HG03354 (cell line): ENCODE results near the gene DCANP1.

Experiments used
- ATAC-seq: cut with Tn5 transposase; IDR thresholded peaks from one replicate; pipeline ENCODE4 v1.9.1; 2021; ENCODE audit warnings: mild to moderate bottlenecking; ENCODE audit not compliant: unreplicated experiment, poor library complexity, severe bottlenecking

Gene DCANP1

DNA sequence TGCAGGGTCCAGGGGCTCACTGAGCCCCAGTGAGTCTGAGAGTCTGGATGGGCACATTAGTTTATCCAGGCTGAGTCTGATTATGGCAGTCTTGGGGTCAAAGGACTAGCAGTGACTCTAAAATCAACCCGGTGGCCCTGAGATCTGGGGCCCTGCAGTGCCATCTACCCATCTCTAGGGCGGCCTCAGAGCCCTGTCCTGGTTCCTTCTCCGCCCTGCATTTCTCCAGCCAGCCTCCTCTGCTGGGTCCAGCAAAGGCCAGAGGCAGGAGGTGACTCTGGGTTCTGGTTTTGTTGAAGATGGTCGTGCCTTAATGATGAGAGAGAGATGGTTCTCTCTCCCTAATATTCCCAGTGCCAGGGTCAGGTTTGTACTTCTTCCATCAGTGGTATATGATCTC is 15.0 kb downstream of the DCANP1 start:
- no peak for ATAC-seq

DNA sequence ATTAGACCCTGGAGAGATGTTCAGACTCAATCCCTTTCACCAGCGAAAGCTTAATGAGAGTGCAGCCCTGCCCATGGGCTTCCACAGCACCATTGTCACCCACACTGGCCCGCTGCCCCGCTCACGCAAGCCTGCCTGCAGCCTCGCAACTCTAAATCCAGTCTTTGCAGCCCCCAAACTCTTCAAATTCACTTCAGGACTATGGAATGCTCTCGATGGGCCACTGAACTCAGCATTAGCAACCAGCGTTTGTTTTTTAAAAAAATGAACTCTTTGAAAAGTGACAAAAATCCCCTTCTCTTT is 17.1 kb downstream of the DCANP1 start:
- no peak for ATAC-seq

DNA sequence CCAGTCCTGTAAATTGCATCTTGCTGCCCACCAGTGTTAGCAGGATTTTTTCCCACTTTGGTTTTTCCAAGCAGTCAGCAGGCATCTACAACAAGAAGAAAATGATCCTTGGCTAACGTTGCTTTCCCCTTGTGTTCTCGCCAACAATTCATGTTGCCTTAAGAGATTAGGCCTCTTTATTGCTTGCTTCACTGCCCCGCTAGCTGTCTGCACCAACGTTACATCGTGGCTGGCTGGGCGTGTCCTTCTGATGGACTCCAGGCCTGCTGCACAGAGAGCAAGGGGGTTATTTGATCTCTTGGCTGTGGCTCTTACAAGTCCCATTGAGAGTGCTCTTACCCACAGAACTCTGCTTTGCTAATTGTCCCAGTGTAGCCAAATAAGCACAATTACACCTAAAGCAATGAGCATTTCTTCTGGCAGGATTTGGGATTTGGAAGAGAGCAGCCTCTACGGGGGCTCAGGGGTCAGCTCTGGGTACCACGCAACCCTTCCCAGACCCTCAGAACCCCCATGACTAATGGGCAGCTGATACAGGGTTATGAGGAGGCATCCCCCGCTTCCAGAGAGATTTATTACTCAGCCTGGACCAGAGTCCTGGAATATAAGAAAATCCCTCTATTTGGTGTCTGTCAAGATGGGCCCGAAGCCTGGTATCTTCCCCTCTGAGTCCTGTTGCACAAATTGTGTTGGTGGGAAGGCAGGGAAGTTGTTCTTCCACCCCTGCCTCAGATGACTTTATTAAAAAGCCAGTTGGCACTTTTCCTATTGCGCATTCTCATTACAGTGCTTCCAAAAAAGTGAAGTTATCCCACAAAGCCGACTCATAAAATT is 17.6 kb downstream of the DCANP1 start:
- ATAC-seq: no peak

DNA sequence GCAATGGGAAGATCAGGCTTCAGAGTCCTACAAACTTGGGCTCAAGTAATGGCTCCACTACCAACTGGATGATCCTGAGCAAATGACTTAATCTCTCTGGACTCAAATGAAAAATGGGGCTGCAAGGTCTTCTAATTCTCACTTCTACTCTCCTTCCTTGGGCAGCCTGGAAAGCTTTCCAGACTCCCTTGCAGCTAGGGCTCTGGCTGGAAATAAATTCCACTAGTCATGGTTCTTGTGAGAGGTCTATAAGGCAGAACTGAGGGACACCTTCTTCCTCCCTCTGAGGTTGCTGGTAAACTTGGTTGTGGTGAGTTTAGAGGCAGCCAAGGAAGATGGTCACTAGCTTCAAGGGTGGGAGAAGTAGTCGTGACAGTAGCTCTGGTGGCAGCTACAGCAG is 18.6 kb downstream of the DCANP1 start:
- ATAC-seq: no peak

DNA sequence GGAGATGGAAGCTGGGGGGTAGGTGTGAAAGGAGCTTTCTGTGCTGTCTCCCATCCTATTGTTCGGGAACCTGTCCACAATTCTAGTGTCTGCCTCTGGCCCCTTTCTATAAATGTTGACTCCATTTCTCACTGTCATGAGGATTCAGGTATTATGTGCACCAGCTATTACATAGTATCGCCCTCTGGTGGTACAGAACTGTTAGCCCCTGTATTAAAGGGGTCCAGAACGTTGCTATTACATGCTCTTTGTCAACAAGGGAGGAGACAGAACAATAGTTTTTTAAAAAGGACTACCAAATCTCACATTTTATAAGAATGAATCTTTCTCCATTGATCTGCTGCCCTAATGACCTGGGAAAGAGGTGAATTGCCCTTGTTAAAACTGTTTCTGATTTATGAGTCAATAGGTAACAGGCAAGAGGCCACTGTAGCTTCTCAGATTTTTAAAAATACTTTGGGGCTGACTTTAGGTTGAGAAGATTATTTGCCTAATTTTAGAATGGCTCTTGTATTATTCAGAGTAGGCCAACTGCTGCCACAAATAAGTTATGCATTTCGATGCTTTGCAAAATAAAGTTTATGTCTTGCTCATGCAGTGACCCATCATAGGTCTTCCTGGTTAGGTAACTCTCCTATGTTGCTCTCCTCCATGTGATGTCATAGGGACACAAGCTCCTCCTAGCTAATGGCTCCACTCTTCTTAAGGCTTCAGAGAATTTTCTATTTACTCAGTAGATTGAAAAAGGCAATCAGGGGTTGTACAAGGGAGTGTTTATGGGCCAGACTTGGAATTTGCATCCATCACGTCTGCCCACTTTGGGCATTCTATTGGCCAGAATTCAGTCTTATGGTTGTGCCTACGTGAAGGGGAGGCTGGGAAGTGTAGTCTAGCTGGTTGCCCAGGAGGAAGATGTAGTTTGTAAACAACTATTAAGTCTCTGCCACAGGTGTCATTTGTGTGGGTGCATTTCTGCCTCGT is 20.8 kb downstream of the DCANP1 start:
- ATAC-seq: peak; percentile 92

DNA sequence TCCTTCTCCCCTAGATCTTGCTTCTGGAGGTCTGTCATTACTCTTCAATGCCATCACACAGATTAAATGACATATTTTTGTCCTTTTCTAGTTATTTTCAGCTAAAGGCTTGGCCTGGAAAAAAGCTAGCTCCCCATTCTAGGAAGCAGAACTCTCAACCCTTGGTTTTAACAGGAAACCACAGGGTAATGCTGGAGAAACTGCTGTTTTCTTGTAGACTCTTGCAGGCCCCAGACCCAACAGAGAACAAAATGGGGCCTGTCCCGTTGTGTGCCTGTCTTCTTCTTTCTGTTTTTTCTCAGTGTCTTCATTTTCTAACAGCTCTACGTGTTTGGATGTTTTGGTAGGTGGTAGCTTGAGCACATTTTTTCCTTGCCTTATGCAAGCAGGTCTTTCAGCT is 21.5 kb downstream of the DCANP1 start:
- ATAC-seq: no peak

DNA sequence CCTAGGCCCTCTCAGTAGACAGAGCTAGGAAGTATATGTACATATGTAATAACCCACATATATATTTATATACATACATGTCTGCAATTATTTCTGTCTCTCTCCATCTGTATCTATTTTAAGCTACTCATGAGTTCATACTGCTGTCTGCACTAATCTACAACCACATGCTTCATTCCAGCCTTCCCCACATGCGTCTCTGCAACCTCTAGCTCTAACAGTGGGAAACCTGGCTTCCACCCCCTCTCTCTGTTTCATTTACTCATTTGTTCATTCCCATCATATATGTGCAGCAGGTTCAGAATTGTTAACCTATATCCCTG is 23.3 kb downstream of the DCANP1 start:
- ATAC-seq: no peak

DNA sequence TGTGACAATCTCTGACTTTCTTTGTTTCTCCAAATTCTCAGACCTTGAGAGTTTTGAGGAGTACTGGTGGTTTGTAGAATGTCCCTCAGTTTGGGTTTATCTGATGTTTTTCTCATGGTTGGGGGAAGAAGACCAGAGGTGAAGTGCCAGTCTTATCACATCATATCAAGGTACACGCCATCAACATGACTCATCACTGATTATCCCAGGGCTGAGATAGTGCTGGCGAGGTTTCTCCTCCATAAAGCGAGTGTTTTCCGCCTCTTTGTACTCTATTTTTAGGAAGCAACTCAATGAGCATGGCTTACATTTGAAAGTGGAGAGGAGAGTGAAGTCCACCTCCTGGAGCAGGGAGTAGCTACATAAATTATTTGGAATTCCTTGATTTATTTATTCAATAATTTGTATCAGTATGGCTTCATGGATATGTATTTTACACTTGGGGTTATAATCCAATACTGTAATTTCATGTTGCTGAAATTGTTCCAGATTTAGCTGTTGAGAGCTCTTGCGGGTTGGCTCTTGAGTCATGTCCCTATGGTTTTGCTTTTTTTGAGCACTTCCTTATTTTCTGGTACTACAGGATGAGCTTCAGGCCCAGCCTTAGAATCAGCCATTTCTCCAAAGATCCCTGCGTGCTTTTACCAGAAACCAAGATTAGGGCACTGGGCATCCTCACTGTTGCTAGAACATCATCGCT is 23.9 kb downstream of the DCANP1 start:
- ATAC-seq: no peak

DNA sequence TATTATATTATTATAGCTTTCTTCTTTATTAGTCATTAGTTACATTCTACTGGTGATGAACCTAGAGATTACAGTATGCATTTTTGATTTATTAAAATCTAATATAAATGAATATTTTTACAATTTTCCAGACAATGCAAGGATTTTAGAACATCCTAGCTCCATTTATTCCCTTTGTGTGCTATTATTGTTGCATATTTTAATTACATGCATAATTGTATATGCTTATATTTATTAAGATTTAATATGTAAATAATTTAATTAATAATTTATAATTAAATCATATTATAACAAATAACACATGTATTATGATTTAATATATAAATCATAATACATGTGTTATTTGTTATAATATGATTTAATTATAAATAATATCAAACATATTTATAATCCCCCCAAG is 24.7 kb downstream of the DCANP1 start:
- ATAC-seq: no peak

DNA sequence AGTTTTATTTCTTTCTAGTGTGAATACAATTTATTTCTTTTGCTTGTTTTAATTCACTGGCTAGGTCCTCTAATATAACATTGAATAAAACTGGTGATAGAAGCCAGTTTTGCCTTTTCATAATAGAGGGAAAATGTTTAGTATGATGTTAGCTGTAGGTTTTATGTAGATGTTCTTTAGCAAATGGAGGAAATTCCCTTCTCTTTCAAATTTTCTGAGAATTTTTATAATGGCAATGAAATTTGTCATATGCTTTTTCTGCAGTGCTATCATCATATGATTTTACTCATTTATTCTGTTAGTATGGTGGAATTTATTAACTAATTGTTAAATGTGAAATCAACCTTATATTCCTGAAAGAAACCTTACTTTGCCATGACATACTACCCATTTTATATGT is 30.1 kb downstream of the DCANP1 start:
- ATAC-seq: no peak

DNA sequence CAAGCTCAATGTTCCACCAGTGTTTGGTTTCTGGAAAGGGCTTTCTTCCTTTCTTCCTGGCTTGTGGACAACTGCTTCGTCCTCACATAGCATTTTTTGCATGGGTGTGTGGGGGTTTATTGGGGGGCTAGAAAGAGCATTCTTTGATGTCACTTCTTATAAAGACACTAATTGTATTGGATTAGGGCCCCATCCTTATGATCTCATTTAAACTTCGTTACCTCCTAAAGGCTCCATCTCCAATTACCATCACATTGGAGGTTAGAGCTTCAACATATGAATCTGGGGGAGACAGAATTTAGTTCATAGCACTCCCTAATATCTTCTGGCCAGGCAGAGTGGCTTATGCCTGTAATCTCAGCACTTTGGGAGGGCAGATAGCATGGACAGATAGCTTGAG is 42.1 kb downstream of the DCANP1 start:
- ATAC-seq: no peak

DNA sequence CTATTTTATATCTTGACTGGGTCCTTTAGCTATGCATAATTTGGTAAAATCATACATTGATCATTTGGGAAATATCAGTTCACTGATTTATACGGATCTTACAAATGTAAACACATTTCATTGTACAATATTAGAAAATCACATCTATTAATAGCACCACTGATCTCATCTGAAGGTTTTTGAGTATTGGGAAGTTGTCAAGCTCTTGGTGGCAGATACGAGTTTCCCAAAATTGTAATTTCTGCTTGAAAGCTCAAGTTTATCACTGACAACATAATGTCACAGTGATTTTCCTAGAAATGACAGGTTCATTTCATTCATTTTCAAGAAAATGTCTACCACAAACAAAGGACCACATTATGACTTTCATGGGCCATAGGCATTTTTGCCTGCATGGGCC is 45.1 kb downstream of the DCANP1 start:
- ATAC-seq: no peak

DNA sequence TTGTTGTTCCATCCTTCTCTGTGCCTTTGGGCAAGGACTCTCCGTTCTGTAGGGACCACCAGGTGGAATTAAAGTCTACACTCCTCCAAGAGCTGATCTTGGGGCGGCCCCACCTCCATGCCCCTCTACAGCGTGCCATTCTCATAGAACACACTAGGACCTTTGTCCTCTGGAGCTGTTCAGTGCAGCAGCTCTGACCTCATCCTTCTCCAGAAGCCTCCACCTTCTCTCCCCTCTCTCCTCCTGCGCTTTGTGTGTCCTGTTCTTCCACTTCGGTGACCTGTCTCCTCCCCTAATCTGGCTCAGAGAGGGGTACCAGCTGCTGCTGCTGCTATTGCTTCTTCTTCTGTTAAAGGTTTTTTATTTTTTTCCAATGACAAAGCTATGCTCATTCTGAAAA is 46.3 kb downstream of the DCANP1 start:
- ATAC-seq: no peak

DNA sequence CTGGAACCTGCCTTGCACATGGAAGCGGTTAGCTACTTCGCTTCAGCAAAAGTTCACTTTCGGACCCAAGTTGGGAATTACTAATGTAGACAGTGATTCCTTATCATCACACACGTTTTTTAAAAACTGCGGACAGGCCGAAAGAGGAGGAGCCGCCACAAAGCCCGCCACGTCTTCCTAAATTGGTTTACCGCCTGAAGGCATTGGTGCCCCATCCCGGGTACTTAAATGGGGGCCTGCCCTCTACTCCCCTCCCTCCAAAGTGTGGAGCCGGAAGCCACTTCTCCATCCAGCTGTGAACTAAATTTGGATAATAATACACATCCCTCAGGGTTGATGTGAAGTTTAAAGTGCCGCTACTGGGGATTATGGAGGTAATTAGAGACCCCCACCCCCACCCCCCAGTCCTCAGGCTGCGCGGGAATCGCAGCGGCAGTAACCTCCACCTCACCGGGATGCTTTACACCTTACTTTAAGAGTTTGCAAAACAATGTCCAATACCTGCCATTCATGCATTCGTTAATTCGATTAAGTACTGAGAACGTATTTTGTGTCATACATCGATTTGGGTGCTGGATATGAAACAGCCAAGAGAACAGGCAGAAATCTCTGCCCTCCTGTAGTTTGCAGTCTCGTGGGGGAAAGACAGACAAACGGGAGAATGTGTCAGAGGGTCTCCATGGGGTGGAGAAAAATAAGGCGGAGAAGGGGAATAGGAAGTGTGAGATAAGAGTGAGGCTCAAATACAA is 47.2 kb downstream of the DCANP1 start:
- no peak for ATAC-seq

DNA sequence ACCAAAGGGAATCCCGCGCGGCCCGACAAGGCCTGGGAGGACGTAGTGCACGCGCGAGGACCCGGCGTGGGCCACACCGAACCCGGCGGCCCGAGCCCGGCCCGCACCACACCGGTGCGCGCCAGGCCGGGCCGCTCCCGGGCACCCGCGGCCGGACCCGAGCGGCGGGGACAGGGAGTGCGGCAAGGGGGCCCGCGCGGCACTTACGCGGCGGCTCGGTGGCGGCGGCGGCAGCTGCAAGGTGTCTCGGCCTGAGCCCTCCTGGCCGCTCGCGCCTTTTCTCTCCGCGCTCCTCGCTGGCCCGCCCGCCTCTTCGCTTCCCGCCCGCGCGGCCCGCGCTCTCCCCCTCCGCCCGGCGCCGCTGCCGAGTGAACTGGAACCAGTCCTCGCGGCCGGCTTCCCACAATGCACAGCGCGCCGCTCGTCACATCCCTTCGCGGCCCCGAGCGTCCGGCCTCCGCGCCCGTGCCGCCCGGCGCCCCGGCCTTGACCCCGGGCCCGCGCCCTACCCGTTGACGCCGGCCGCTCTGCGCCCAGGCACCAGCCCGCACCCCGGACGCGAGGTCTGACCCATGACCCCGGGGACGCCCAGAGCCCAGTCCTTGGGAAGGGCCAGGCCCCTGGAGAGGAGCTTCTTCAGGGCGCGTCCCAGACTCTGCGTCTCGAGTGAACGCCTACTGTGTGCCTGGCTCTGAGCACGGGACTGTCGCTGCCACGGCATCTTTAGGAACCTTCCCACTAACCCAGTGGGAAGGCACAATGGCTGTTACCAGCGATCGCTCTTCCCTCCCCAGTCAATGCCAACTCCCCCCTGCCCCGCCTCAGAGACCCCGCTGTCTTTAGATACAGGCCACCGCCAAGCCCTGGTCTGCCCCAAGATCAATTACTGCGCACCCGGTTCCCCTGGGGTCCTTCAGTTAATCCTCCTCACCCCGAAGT is 48.0 kb downstream of the DCANP1 start, which contains the start of gene MACROH2A1:
Gene MACROH2A1 (minus strand): TSS at position 377 of the 939 bp plus-strand sequence. CDS start 10,138 bp downstream, outside the sequence.
- peak; percentile 87 for ATAC-seq

DNA sequence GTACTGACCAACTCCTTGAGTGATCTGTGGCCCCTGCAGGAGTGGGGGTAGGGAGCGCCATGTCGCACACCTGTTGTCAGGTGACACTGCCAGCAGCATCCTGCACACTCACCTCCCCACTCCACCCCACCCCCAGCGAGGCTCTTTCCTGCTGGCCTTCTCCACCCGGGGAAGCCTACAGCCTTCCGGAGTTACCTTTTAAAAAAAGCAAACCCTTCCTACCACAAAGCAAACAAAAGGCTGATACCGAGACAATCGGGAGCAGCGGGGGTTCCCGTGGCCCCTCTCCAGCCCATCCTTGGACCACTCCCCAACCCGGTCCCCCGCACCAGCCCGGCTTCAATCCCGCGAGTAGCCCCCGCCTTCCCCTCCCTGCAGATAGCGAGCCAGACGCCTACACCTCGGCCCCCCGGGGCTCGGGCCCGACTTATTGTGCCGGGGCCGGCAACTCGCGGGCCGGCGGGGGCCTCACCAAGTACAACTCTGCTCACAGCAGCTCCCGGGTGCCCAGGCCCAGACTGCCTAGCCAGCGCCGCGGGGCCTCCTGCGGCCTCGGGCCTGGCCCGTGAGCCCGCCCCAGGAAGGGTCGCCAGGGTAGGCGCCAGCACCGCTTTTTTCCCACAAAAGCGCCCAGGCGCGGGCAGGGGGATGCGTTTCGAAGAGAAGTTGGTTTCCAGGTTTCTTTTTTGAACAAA is 48.8 kb downstream of the DCANP1 start:
- peak; percentile 40 for ATAC-seq

DNA sequence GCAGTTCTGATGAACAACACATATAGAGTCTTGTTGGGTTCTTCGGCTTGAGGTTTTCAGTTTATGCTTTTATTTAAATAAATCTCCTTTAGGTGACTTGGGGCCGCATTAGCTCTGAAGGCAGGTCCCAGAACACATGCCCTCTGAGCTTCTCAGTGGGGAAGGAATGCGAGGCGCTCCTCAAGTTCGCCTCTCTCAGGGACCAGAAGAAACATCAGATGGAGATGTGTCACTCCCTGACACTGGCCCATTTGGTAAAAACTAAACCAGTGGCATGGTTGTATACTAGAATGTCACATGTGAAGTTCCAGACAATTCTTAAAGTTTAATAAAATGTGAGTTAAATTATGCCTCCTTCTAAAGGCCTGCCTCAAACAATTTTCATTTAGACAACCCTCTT is 50.1 kb downstream of the DCANP1 start:
- no peak for ATAC-seq

DNA sequence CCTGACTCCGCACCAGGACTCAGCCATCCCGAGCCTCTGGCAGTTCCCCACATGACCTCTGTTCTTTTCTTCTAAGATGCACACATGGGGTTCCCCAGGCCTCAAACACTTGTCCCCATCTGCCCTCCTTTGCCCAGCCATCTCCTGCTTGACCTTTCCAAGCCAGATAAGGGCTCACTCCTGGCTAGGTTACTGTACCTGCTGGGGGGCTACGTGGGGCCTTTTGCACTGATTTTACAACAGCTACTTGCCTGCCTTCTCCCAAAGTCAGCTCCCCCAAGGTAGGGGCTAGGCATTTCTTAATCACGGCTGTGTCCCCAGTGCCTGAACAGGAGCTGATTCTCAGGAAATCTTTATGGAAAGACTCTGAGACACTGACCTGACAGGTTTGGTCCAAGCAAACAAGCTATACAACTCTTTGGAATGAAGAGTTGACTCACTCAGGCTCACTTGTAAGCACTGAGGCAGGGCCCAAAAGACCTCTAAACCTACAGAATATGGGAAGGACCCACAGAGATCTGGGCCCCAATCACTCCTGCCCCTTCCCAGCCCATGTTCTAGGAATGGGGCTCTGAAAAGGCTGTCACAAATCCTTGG is 50.6 kb downstream of the DCANP1 start:
- no peak for ATAC-seq
